GM12878 (cell line): ENCODE measurements around the gene MEF2D. TPM values are rescaled to one million over a fixed set of nuclear protein-coding genes. Genes with fewer than 3 reads are reported as not detected.

Experiments
- ATAC-seq: fragments of 200-7000 bp; cut with Tn5 transposase; 3 replicates; pipeline ENCODE4 v1.9.1; 2020; ENCODE audit warnings: mild to moderate bottlenecking, moderate library complexity
- BruUV-seq: library from RNA; stranded (reverse); fragments of 400-500 nt; replicated peaks from 2 replicates; lab custom pipeline; 2021; lab: Mats Ljungman, UMichigan
- CTCF ChIA-PET: fragments of 300-600 bp; sonication (Branson Sonifier 250); formaldehyde crosslinking; extraction: SDS; loops from one replicate; lab custom pipeline; 2021; ENCODE audit warnings: inconsistent platforms; lab: Yijun Ruan, JAX
- POLR2A ChIA-PET: fragments of 350-600 bp; formaldehyde crosslinking; extraction: SDS; loops from one replicate; lab custom pipeline; 2021; ENCODE audit warnings: inconsistent platforms; lab: Charles Lee
- RAD21 ChIA-PET: fragments of 300-600 bp; sonication (Branson Sonifier 250); formaldehyde crosslinking; loops from one replicate; lab custom pipeline; 2023; ENCODE audit warnings: antibody characterized with exemption; ENCODE audit not compliant: unreplicated experiment; lab: Charles Lee
- SMC1A ChIA-PET: fragments of 300-600 bp; sonication (Branson Sonifier 250); formaldehyde crosslinking; loops from one replicate; lab custom pipeline; 2023; ENCODE audit not compliant: unreplicated experiment, uncharacterized antibody; lab: Charles Lee
- DNase-seq: peaks from one replicate; pipeline ENCODE4 v3.0.0-alpha.2; 2011; ENCODE audit warnings: low read depth, low spot score
- FAIRE-seq: peaks from 3 replicates; lab custom pipeline; 2011; peaks lifted over from hg19 to GRCh38; lab: Jason Lieb, UNC
- H2AFZ ChIP-seq: 2 replicates; pipeline ENCODE4 v1.6.0; 2011; ENCODE audit warnings: low read depth, low read length, control low read depth; ENCODE audit not compliant: control insufficient read depth
- H3K27ac ChIP-seq: 2 replicates; pipeline ENCODE4 v1.5.1; 2011; ENCODE audit warnings: control low read depth; ENCODE audit not compliant: control insufficient read depth, insufficient read depth
- H3K27me3 ChIP-seq, 2 experiments: replicated peaks in 1 of 2; 2 replicates each; pipeline versions ENCODE4 v1.6.0 to v1.6.1; 2011; ENCODE audit warnings: low read length in 1 of 2; ENCODE audit not compliant: control insufficient read depth in 2 of 2, insufficient read depth in 2 of 2
- H3K36me3 ChIP-seq, 2 experiments: 2 replicates each; pipeline ENCODE4 v1.5.1; 2011; ENCODE audit warnings: low read length in 1 of 2; ENCODE audit not compliant: control insufficient read depth in 2 of 2, insufficient read depth in 2 of 2
- H3K4me1 ChIP-seq: 2 replicates; pipeline ENCODE4 v1.6.1; 2011; ENCODE audit warnings: mild to moderate bottlenecking, low read length, moderate library complexity, mixed read lengths; ENCODE audit not compliant: control insufficient read depth, insufficient read depth
- H3K4me2 ChIP-seq: 2 replicates; pipeline ENCODE4 v1.6.0; 2011; ENCODE audit warnings: control low read depth; ENCODE audit not compliant: control insufficient read depth, insufficient read depth
- H3K4me3 ChIP-seq: fragments of 200-600 bp; sonication (generic); 2 replicates; pipeline ENCODE4 v1.5.1; 2016
- H3K79me2 ChIP-seq: 2 replicates; pipeline ENCODE4 v1.6.0; 2011; ENCODE audit warnings: low read length; ENCODE audit not compliant: control insufficient read depth, insufficient read depth
- H3K9ac ChIP-seq: 2 replicates; pipeline ENCODE4 v1.8.0; 2011; ENCODE audit warnings: low read length, control low read depth, mixed read lengths; ENCODE audit not compliant: control insufficient read depth, insufficient read depth
- H3K9me3 ChIP-seq: replicated peaks from 3 replicates; pipeline ENCODE4 v1.5.1; 2011; ENCODE audit warnings: mild to moderate bottlenecking, low read length; ENCODE audit not compliant: control insufficient read depth, insufficient read depth
- H4K20me1 ChIP-seq: 2 replicates; pipeline ENCODE4 v1.6.0; 2011; ENCODE audit not compliant: control insufficient read depth, insufficient read depth
- BCL3 ChIP-seq: IDR thresholded peaks from 2 replicates; pipeline ENCODE4 v1.6.1; 2011; ENCODE audit warnings: borderline replicate concordance, low read depth, mild to moderate bottlenecking, moderate library complexity, low read length; ENCODE audit not compliant: insufficient read depth, poor library complexity, severe bottlenecking
- CEBPB ChIP-seq, 2 experiments: fragments of 150-350 bp in 1 of 2; IDR thresholded peaks; 2 replicates each; pipeline ENCODE4 v1.6.1; 2012 to 2014; ENCODE audit warnings: low read depth in 2 of 2, low read length in 2 of 2, borderline replicate concordance in 1 of 2, inconsistent platforms in 1 of 2
- CHD4 ChIP-seq: fragments of 200-600 bp; sonication (generic); IDR thresholded peaks from 2 replicates; pipeline ENCODE4 v1.6.1; 2016; ENCODE audit warnings: mild to moderate bottlenecking
- E2F8 ChIP-seq: fragments of 450-650 bp; IDR thresholded peaks from 2 replicates; pipeline ENCODE4 v1.6.1; 2018; ENCODE audit warnings: mild to moderate bottlenecking, low read depth, moderate library complexity; ENCODE audit not compliant: partially characterized antibody
- HDAC6 ChIP-seq: fragments of 200-600 bp; sonication (generic); IDR thresholded peaks from one replicate; pipeline ENCODE4 v1.8.0; 2017; ENCODE audit warnings: antibody characterized with exemption; ENCODE audit not compliant: unreplicated experiment
- KDM1A ChIP-seq: fragments of 200-600 bp; sonication (generic); IDR thresholded peaks from 2 replicates; pipeline ENCODE4 v1.6.1; 2016; ENCODE audit warnings: borderline replicate concordance
- KLF5 ChIP-seq: fragments of 450-650 bp; IDR thresholded peaks from 2 replicates; pipeline ENCODE4 v1.6.1; 2014; ENCODE audit warnings: mild to moderate bottlenecking; ENCODE audit not compliant: partially characterized antibody
- MTA3 ChIP-seq: IDR thresholded peaks from 2 replicates; pipeline ENCODE4 v1.6.1; 2012; ENCODE audit warnings: low read length, inconsistent platforms, borderline replicate concordance
- NRF1 ChIP-seq: conservative IDR thresholded peaks from 2 replicates; pipeline ENCODE4 v1.6.1; 2011; ENCODE audit warnings: mild to moderate bottlenecking, low read depth, low read length, improper control_type of control experiment
- POLR2AphosphoS2 ChIP-seq: IDR thresholded peaks from 2 replicates; pipeline ENCODE4 v1.6.1; 2011; ENCODE audit warnings: low read depth, mild to moderate bottlenecking, low read length, improper control_type of control experiment, moderate library complexity
- PRDM15 ChIP-seq: fragments of 450-650 bp; formaldehyde crosslinking; IDR thresholded peaks from 2 replicates; pipeline ENCODE4 v1.4.0; 2020; ENCODE audit warnings: mild to moderate bottlenecking, moderate library complexity
- SMC3 ChIP-seq: IDR thresholded peaks from 2 replicates; pipeline ENCODE4 v1.6.1; 2011; ENCODE audit warnings: low read length, improper control_type of control experiment, borderline replicate concordance
- STAT3 ChIP-seq: IDR thresholded peaks from 2 replicates; pipeline ENCODE4 v1.6.1; 2011; ENCODE audit warnings: low read depth, low read length, improper control_type of control experiment
- SUZ12 ChIP-seq: fragments of 200-600 bp; sonication (generic); IDR thresholded peaks from one replicate; pipeline ENCODE4 v1.6.1; 2018; ENCODE audit warnings: antibody characterized with exemption, mild to moderate bottlenecking; ENCODE audit not compliant: unreplicated experiment
- WGBS: methylation state at CpG from one replicate; pipeline ENCODE4 v1.1.6; 2016; ENCODE audit warnings: low lambda C conversion rate; ENCODE audit not compliant: insufficient replicate concordance, insufficient coverage; ENCODE audit errors: missing lambda C conversion rate; 5-methylcytosine and 5-hydroxymethylcytosine counted together
- in situ Hi-C: fragments of 300-500 bp; cut with MboI; formaldehyde crosslinking; loops from 9 replicates; pipeline ENCODE4 v1.14.3; 2018; ENCODE audit warnings: mixed read lengths
- intact Hi-C: fragments of 100-400 bp; cut with micrococcal nuclease; formaldehyde crosslinking; loops from one replicate; pipeline ENCODE4 v1.14.2; 2022; ENCODE audit not compliant: unreplicated experiment
- polyA plus RNA-seq, 11 experiments: library from polyadenylated mRNA; depleted of rRNA in 4 of 11; unstranded in 6 of 11; stranded (reverse) in 5 of 11; fragments of >200 nt; fragmentation: Nextera tagmentation in 4 of 11; fragmentation: Illumina TruSeq in 1 of 11; extraction: Ambion mirVana in 4 of 11; extraction: Trizol in 1 of 11; gene quantifications; 1 replicate in 1 of 11; 2 replicates in 10 of 11; pipeline versions ENCODE4 v1.2.1 to v1.2.3, GENCODE V29; 2011 to 2016; ENCODE audit warnings: inconsistent platforms in 2 of 11, missing spikeins in 2 of 11, low read depth in 1 of 11
- total RNA-seq, 4 experiments: library from RNA; depleted of rRNA in 3 of 4; stranded (reverse); fragments of >200 nt in 3 of 4; fragmentation: Illumina TruSeq in 1 of 4; extraction: Trizol in 1 of 4; gene quantifications; 2 replicates each; pipeline versions ENCODE4 v1.2.1 to v1.2.3, GENCODE V29; 2013 to 2021

Gene MEF2D
- total and polyA plus RNA-seq, 10 of the 15 experiments (the other 5 are each of a cell fraction or from before 2014, with no cell fraction given), result 0.61 to 53.0 (median 15.2) TPM

- ChIA-PET SMC1A (interaction anchor here (1.2 kb wide), 1 partner anchor 146 kb away, joined by 3 read pairs; no protein-coding TSS in a partner anchor), RAD21 (no interaction called here), POLR2A (interaction anchor here (0.6 kb wide), 1 partner anchor 122 kb away, joined by 9 read pairs; no protein-coding TSS in a partner anchor), CTCF (interaction anchor here (1.1 to 3.4 kb wide), 3 partner anchors 16 to 76 kb away, joined by 3 to 16 read pairs (median 10); no protein-coding TSS in a partner anchor)
- Histone ChIP-seq H4K20me1 (peaks cover 3% of the 10 kb centered on the region; the same call in 1 of the 2 replicates), H3K4me3 (no peak overlapping the region), H3K9me3 (no peaks in the 10 kb centered on the region), H3K9ac (no peak overlapping the region), H3K4me1 (peaks cover 2% of the 10 kb centered on the region; the same call in 1 of the 2 replicates), H3K27ac (no peak overlapping the region), H3K4me2 (no peak overlapping the region), H3K27me3 (no peaks in the 10 kb centered on the region), H3K36me3 (peaks cover 0 to 12% of the 10 kb centered on the region in 2 experiments; a peak in 3 of 4 replicates), H2AFZ (no peak overlapping the region), H3K79me2 (no peaks in the 10 kb centered on the region)
- WGBS, result 92% methylated on average over 17 of the region's 17 CpGs
- BruUV-seq, result no TSS peak
- no peak for FAIRE-seq
- in situ Hi-C loops (no loop called here), intact Hi-C loops (no loop called here)
- ATAC-seq, result no peak
- DNase-seq, result no peak
- TF ChIP-seq CHD4 (no peak), BCL3 (peak; percentile 25), KDM1A (no peak), KLF5 (no peak), CEBPB (IDR thresholded peaks at IDR 0.05; ENCODE audit: borderline replicate concordance in 1 of 2, low read depth in 2 of 2, low read length in 2 of 2) (no peak), SUZ12 (no peak), MTA3 (no peak), SMC3 (no peak), E2F8 (no peak), POLR2AphosphoS2 (0 out of 2 replicates have a peak, but pooled peaks have one; percentile 26), NRF1 (no peak), STAT3 (no peak), HDAC6 (no peak), PRDM15 (CRISPR knock-in tag) (no peak)
Observed at GRCh38 chr1:156461781-156462647, 38.6 kb downstream of the MEF2D start.
